ENCODE data around the gene TMEM79. TPM values are rescaled to one million over a fixed set of nuclear protein-coding genes. Genes with fewer than 3 reads are reported as not detected.

TMEM79 gene
- total and polyA plus RNA-seq, 2 donors (not counting 1 experiment from before 2014, with no cell fraction given) = 1.1 to 3.6 TPM

GRCh38 chr1:156263288-156263655, 20.9 kb upstream of the TMEM79 start:
- H3K27me3 ChIP-seq (ENCODE audit: control insufficient read depth, insufficient read depth, low read length) = no peaks in the 10 kb centered on the region
- H3K9ac ChIP-seq (ENCODE audit: insufficient read depth, low read length) = no peak overlapping the region
- TF ChIP-seq EZH2 (IDR thresholded peaks at IDR 0.05; ENCODE audit: low read length, missing control alignments) (no peak), CTCF (conservative IDR thresholded peaks at IDR 0.05 in 1 of 2, IDR thresholded peaks at IDR 0.05 in 1 of 2; ENCODE audit: low read depth in 1 of 2, low read length in 2 of 2) (no peak)
- H3K4me1 ChIP-seq (ENCODE audit: control insufficient read depth, extremely low read depth, insufficient read depth, low read length) = peaks cover 11% of the 10 kb centered on the region
- H3K36me3 ChIP-seq (ENCODE audit: control insufficient read depth, insufficient read depth, low read length) = peaks cover 50% of the 10 kb centered on the region
- H3K4me2 ChIP-seq (ENCODE audit: extremely low read depth, insufficient read depth, low read length) = no peak overlapping the region
- peaks cover 2% of the 10 kb centered on the region for H4K20me1 ChIP-seq (ENCODE audit: control insufficient read depth, extremely low read depth, insufficient read depth, low read length)
- no peak overlapping the region for H2AFZ ChIP-seq (ENCODE audit: low read length)
- H3K27ac ChIP-seq (ENCODE audit: insufficient read depth, low read length) = peak overlapping the region; percentile 32
- no peak overlapping the region for H3K4me3 ChIP-seq (replicated peaks in 1 of 4; ENCODE audit: control extremely low read depth in 1 of 4, insufficient read depth in 1 of 4, low read depth in 3 of 4, low read length in 4 of 4)
- no peaks in the 10 kb centered on the region for H3K9me3 ChIP-seq (ENCODE audit: control insufficient read depth, insufficient read depth, low read depth, low read length)
- H3K79me2 ChIP-seq (ENCODE audit: control insufficient read depth, insufficient read depth, low read length) = no peaks in the 10 kb centered on the region
- no peak for DNase-seq (ENCODE audit: low read depth in 2 of 2)

DNA sequence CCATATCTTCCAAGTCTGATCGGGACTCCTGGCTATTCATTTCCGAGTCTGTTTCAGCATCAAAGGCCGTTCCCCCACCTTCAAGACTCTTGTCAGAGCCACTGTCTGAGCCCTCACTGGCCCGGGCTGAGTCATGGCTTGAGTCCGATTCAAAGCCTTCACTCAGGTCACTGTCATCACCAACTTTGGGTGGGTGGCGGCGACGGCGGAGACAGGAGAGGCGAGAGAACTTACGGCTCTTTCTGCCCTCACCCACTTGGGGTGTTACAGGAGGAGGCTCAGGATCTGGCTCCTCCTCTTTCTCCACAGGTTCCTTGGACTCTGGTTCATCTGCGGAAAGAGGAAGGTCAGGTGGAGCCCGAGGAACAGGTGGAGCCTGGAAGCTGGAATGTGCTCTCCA, 18.1 kb upstream of the TMEM79 start:
- H3K36me3 ChIP-seq (ENCODE audit: control insufficient read depth, insufficient read depth, low read length) = peaks cover 36% of the 10 kb centered on the region
- peaks cover 2% of the 10 kb centered on the region for H4K20me1 ChIP-seq (ENCODE audit: control insufficient read depth, extremely low read depth, insufficient read depth, low read length)
- H3K4me2 ChIP-seq (ENCODE audit: extremely low read depth, insufficient read depth, low read length) = no peak overlapping the region
- H3K79me2 ChIP-seq (ENCODE audit: control insufficient read depth, insufficient read depth, low read length) = no peaks in the 10 kb centered on the region
- no peaks in the 10 kb centered on the region for H3K9me3 ChIP-seq (ENCODE audit: control insufficient read depth, insufficient read depth, low read depth, low read length)
- H3K9ac ChIP-seq (ENCODE audit: insufficient read depth, low read length) = no peak overlapping the region
- H3K4me3 ChIP-seq (replicated peaks in 1 of 4; ENCODE audit: control extremely low read depth in 1 of 4, insufficient read depth in 1 of 4, low read depth in 3 of 4, low read length in 4 of 4) = no peak overlapping the region
- peaks cover 11% of the 10 kb centered on the region for H3K4me1 ChIP-seq (ENCODE audit: control insufficient read depth, extremely low read depth, insufficient read depth, low read length)
- H2AFZ ChIP-seq (ENCODE audit: low read length) = no peak overlapping the region
- TF ChIP-seq EZH2 (IDR thresholded peaks at IDR 0.05; ENCODE audit: low read length, missing control alignments) = no peak
- TF ChIP-seq CTCF (conservative IDR thresholded peaks at IDR 0.05 in 1 of 2, IDR thresholded peaks at IDR 0.05 in 1 of 2; ENCODE audit: low read depth in 1 of 2, low read length in 2 of 2) = no peak
- no peak overlapping the region for H3K27ac ChIP-seq (ENCODE audit: insufficient read depth, low read length)
- no peak for DNase-seq (ENCODE audit: low read depth in 2 of 2)
- H3K27me3 ChIP-seq (ENCODE audit: control insufficient read depth, insufficient read depth, low read length) = no peaks in the 10 kb centered on the region

- peak in 1 of 2 donors; percentile 67 for DNase-seq (ENCODE audit: low read depth in 2 of 2)
- no peak overlapping the region for H2AFZ ChIP-seq (ENCODE audit: low read length)
- peaks cover 30% of the 10 kb centered on the region for H3K36me3 ChIP-seq (ENCODE audit: control insufficient read depth, insufficient read depth, low read length)
- no peak for TF ChIP-seq EZH2 (IDR thresholded peaks at IDR 0.05; ENCODE audit: low read length, missing control alignments)
- TF ChIP-seq CTCF (conservative IDR thresholded peaks at IDR 0.05 in 1 of 2, IDR thresholded peaks at IDR 0.05 in 1 of 2; ENCODE audit: low read depth in 1 of 2, low read length in 2 of 2) = no peak
- no peaks in the 10 kb centered on the region for H3K79me2 ChIP-seq (ENCODE audit: control insufficient read depth, insufficient read depth, low read length)
- no peaks in the 10 kb centered on the region for H3K9me3 ChIP-seq (ENCODE audit: control insufficient read depth, insufficient read depth, low read depth, low read length)
- H3K27me3 ChIP-seq (ENCODE audit: control insufficient read depth, insufficient read depth, low read length) = no peaks in the 10 kb centered on the region
- H3K4me2 ChIP-seq (ENCODE audit: extremely low read depth, insufficient read depth, low read length) = no peak overlapping the region
- H4K20me1 ChIP-seq (ENCODE audit: control insufficient read depth, extremely low read depth, insufficient read depth, low read length) = no peaks in the 10 kb centered on the region
- no peak overlapping the region for H3K4me3 ChIP-seq (replicated peaks in 1 of 4; ENCODE audit: control extremely low read depth in 1 of 4, insufficient read depth in 1 of 4, low read depth in 3 of 4, low read length in 4 of 4)
- H3K27ac ChIP-seq (ENCODE audit: insufficient read depth, low read length) = no peak overlapping the region
- peaks cover 2% of the 10 kb centered on the region for H3K4me1 ChIP-seq (ENCODE audit: control insufficient read depth, extremely low read depth, insufficient read depth, low read length)
- no peak overlapping the region for H3K9ac ChIP-seq (ENCODE audit: insufficient read depth, low read length)
Measured at GRCh38 chr1:156268336-156268735, 15.8 kb upstream of the TMEM79 start.

All from fibroblast of lung (primary cell).